Measurements from ENCODE around the gene RAB12. TPM values are rescaled to one million over a fixed set of nuclear protein-coding genes. Genes with fewer than 3 reads are reported as not detected.

Gene RAB12
- total and polyA plus RNA-seq, 2 of the 13 experiments (the other 11 are each of a cell fraction or from before 2014, with no cell fraction given): 9.5 to 25.3 TPM

- TF ChIP-seq THYN1 (CRISPR knock-in tag; IDR thresholded peaks at IDR 0.05; ENCODE audit: borderline replicate concordance, low read depth) (no peak), ZNF484 (CRISPR knock-in tag; IDR thresholded peaks at IDR 0.05; ENCODE audit: borderline replicate concordance, low read depth) (no peak), PHF5A (CRISPR knock-in tag; IDR thresholded peaks at IDR 0.05; ENCODE audit: low read depth, unreplicated experiment) (no peak), TFE3 (CRISPR knock-in tag; IDR thresholded peaks at IDR 0.05) (no peak), ASH2L (IDR thresholded peaks at IDR 0.05; ENCODE audit: insufficient read length, low read depth, low read length) (peak; percentile 27), ZNF614 (CRISPR knock-in tag; IDR thresholded peaks at IDR 0.05; ENCODE audit: borderline replicate concordance) (0 out of 2 replicates have a peak, but pooled peaks have one; percentile 26), ZSCAN20 (CRISPR knock-in tag; IDR thresholded peaks at IDR 0.05; ENCODE audit: borderline replicate concordance) (no peak; the same call in 1 of the 2 replicates), NPAS2 (CRISPR knock-in tag; IDR thresholded peaks at IDR 0.05; ENCODE audit: borderline replicate concordance) (no peak), ZNF10 (CRISPR knock-in tag; IDR thresholded peaks at IDR 0.05; ENCODE audit: borderline replicate concordance, low read depth) (no peak), GLI4 (CRISPR knock-in tag; IDR thresholded peaks at IDR 0.05; ENCODE audit: borderline replicate concordance) (no peak), CREB1 (IDR thresholded peaks at IDR 0.05) (no peak), CREB1 (CRISPR knock-in tag; IDR thresholded peaks at IDR 0.05) (no peak), POLR2G (IDR thresholded peaks at IDR 0.05; ENCODE audit: low read depth, low read length) (peak; percentile 63), HDAC2 (CRISPR knock-in tag; IDR thresholded peaks at IDR 0.05) (peak; percentile 18; the same call in 1 of the 2 replicates), ETV5 (CRISPR knock-in tag; IDR thresholded peaks at IDR 0.05; ENCODE audit: borderline replicate concordance) (peak; percentile 45; the same call in 1 of the 2 replicates), GABPB1 (CRISPR knock-in tag; IDR thresholded peaks at IDR 0.05) (peak; percentile 84), ZNF530 (CRISPR knock-in tag; IDR thresholded peaks at IDR 0.05; ENCODE audit: low read depth) (no peak)
- TF ChIP-seq, protein P1, sequence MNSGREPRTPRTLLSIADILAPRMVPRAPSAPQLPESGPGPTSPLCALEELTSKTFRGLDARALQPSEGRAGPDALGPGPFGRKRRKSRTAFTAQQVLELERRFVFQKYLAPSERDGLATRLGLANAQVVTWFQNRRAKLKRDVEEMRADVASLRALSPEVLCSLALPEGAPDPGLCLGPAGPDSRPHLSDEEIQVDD (CRISPR knock-in tag; IDR thresholded peaks at IDR 0.05; ENCODE audit: borderline replicate concordance): no peak; the same call in 1 of the 2 replicates
- TF ChIP-seq, protein P2, sequence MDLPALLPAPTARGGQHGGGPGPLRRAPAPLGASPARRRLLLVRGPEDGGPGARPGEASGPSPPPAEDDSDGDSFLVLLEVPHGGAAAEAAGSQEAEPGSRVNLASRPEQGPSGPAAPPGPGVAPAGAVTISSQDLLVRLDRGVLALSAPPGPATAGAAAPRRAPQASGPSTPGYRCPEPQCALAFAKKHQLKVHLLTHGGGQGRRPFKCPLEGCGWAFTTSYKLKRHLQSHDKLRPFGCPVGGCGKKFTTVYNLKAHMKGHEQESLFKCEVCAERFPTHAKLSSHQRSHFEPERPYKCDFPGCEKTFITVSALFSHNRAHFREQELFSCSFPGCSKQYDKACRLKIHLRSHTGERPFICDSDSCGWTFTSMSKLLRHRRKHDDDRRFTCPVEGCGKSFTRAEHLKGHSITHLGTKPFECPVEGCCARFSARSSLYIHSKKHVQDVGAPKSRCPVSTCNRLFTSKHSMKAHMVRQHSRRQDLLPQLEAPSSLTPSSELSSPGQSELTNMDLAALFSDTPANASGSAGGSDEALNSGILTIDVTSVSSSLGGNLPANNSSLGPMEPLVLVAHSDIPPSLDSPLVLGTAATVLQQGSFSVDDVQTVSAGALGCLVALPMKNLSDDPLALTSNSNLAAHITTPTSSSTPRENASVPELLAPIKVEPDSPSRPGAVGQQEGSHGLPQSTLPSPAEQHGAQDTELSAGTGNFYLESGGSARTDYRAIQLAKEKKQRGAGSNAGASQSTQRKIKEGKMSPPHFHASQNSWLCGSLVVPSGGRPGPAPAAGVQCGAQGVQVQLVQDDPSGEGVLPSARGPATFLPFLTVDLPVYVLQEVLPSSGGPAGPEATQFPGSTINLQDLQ (CRISPR knock-in tag; IDR thresholded peaks at IDR 0.05): no peak
- TF ChIP-seq, protein P3, sequence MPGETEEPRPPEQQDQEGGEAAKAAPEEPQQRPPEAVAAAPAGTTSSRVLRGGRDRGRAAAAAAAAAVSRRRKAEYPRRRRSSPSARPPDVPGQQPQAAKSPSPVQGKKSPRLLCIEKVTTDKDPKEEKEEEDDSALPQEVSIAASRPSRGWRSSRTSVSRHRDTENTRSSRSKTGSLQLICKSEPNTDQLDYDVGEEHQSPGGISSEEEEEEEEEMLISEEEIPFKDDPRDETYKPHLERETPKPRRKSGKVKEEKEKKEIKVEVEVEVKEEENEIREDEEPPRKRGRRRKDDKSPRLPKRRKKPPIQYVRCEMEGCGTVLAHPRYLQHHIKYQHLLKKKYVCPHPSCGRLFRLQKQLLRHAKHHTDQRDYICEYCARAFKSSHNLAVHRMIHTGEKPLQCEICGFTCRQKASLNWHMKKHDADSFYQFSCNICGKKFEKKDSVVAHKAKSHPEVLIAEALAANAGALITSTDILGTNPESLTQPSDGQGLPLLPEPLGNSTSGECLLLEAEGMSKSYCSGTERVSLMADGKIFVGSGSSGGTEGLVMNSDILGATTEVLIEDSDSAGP (CRISPR knock-in tag; IDR thresholded peaks at IDR 0.05; ENCODE audit: borderline replicate concordance): no peak; the same call in 1 of the 2 replicates
Observed at GRCh38 chr18:8608795-8609658, at the start of gene RAB12 (continued).

Data from HepG2 (cell line).